RWPE2 (cell line): Measurements from ENCODE around the gene AKAP13.

Experiments
- ATAC-seq: fragments of 200-7000 bp; cut with Tn5 transposase; 3 replicates; pipeline ENCODE4 v1.9.1; 2021; ENCODE audit warnings: low read depth
- DNase-seq: peaks from one replicate; pipeline ENCODE4 v3.0.0-alpha.2; 2020; ENCODE audit warnings: low spot score
- H3K27ac ChIP-seq: fragments of 450-650 bp; 2 replicates; pipeline ENCODE4 v1.5.1; 2017; ENCODE audit warnings: mild to moderate bottlenecking; ENCODE audit not compliant: poor library complexity, severe bottlenecking
- H3K27me3 ChIP-seq: fragments of 250-450 bp; sonication (Bioruptor Pico); 2 replicates; pipeline ENCODE4 v1.5.1; 2021; ENCODE audit warnings: mild to moderate bottlenecking, moderate library complexity; ENCODE audit not compliant: insufficient read depth, poor library complexity, severe bottlenecking
- H3K36me3 ChIP-seq: fragments of 250-450 bp; sonication (Bioruptor Pico); 2 replicates; pipeline ENCODE4 v1.5.1; 2020; ENCODE audit warnings: low read depth, mild to moderate bottlenecking, moderate library complexity
- H3K4me1 ChIP-seq: fragments of 250-450 bp; sonication (Bioruptor Pico); 2 replicates; pipeline ENCODE4 v1.5.1; 2021; ENCODE audit warnings: mild to moderate bottlenecking, moderate library complexity; ENCODE audit not compliant: insufficient read depth, poor library complexity, severe bottlenecking
- H3K4me3 ChIP-seq: fragments of 250-450 bp; sonication (Bioruptor Pico); 2 replicates; pipeline ENCODE4 v1.5.1; 2021; ENCODE audit warnings: mild to moderate bottlenecking, moderate library complexity; ENCODE audit not compliant: severe bottlenecking
- H3K9me3 ChIP-seq: fragments of 250-450 bp; sonication (Bioruptor Pico); 2 replicates; pipeline ENCODE4 v1.5.1; 2021; ENCODE audit warnings: mild to moderate bottlenecking, moderate library complexity; ENCODE audit not compliant: severe bottlenecking
- CTCF ChIP-seq: fragments of 450-650 bp; IDR thresholded peaks from one replicate; pipeline ENCODE4 v1.5.1; 2017; ENCODE audit warnings: mild to moderate bottlenecking, moderate library complexity; ENCODE audit not compliant: poor library complexity, severe bottlenecking

AKAP13 gene

GRCh38 chr15:85587707-85588411 is 207.5 kb downstream of the AKAP13 start:
- Histone ChIP-seq H3K9me3 (no peaks in the 10 kb centered on the region), H3K27ac (peak overlapping the region; percentile 79), H3K36me3 (peaks cover 37% of the 10 kb centered on the region), H3K27me3 (no peaks in the 10 kb centered on the region), H3K4me3 (no peak overlapping the region), H3K4me1 (peaks cover 53% of the 10 kb centered on the region)
- TF ChIP-seq CTCF, result no peak
- DNase-seq, result no peak
- peak; percentile 92 for ATAC-seq

GRCh38 chr15:85588677-85589076 is 208.3 kb downstream of the AKAP13 start:
- Histone ChIP-seq H3K36me3 (peaks cover 38% of the 10 kb centered on the region), H3K27me3 (no peaks in the 10 kb centered on the region), H3K4me1 (peaks cover 48% of the 10 kb centered on the region), H3K4me3 (no peak overlapping the region), H3K27ac (peak overlapping the region; percentile 79), H3K9me3 (no peaks in the 10 kb centered on the region)
- DNase-seq, result no peak
- no peak for ATAC-seq
- no peak for TF ChIP-seq CTCF

GRCh38 chr15:85589851-85590250 is 209.4 kb downstream of the AKAP13 start:
- Histone ChIP-seq H3K4me3 (no peak overlapping the region), H3K36me3 (peaks cover 36% of the 10 kb centered on the region), H3K9me3 (no peaks in the 10 kb centered on the region), H3K27ac (peak overlapping the region; percentile 79), H3K4me1 (peaks cover 40% of the 10 kb centered on the region), H3K27me3 (no peaks in the 10 kb centered on the region)
- no peak for DNase-seq
- no peak for TF ChIP-seq CTCF
- 0 out of 3 replicates have a peak, but pooled peaks have one; percentile 10 for ATAC-seq

- Histone ChIP-seq H3K9me3 (no peaks in the 10 kb centered on the region), H3K36me3 (peaks cover 40% of the 10 kb centered on the region), H3K4me3 (no peak overlapping the region), H3K27me3 (no peaks in the 10 kb centered on the region), H3K27ac (peak overlapping the region; percentile 12), H3K4me1 (peaks cover 40% of the 10 kb centered on the region)
- DNase-seq (no peak), ATAC-seq (no peak)
- TF ChIP-seq CTCF, result no peak
These were observed 211.2 kb downstream of the AKAP13 start for GRCh38 chr15:85591622-85592021.

GRCh38 chr15:85592148-85592547 is 211.7 kb downstream of the AKAP13 start:
- H3K27ac ChIP-seq, result peak overlapping the region; percentile 12
- no peaks in the 10 kb centered on the region for H3K27me3 ChIP-seq
- no peaks in the 10 kb centered on the region for H3K9me3 ChIP-seq
- no peak overlapping the region for H3K4me3 ChIP-seq
- H3K4me1 ChIP-seq, result peaks cover 38% of the 10 kb centered on the region
- ATAC-seq (peak; percentile 50), DNase-seq (no peak)
- peak; percentile 69 for TF ChIP-seq CTCF
- peaks cover 37% of the 10 kb centered on the region for H3K36me3 ChIP-seq
